ENCODE data around the gene GARIN5A. TPM values are rescaled to one million over a fixed set of nuclear protein-coding genes. Genes with fewer than 3 reads are reported as not detected.

Gene GARIN5A
- total and polyA plus RNA-seq, 4 experiments from 2014 or later = 0.39 to 0.61 (median 0.44) TPM; not detected in 1

DNA sequence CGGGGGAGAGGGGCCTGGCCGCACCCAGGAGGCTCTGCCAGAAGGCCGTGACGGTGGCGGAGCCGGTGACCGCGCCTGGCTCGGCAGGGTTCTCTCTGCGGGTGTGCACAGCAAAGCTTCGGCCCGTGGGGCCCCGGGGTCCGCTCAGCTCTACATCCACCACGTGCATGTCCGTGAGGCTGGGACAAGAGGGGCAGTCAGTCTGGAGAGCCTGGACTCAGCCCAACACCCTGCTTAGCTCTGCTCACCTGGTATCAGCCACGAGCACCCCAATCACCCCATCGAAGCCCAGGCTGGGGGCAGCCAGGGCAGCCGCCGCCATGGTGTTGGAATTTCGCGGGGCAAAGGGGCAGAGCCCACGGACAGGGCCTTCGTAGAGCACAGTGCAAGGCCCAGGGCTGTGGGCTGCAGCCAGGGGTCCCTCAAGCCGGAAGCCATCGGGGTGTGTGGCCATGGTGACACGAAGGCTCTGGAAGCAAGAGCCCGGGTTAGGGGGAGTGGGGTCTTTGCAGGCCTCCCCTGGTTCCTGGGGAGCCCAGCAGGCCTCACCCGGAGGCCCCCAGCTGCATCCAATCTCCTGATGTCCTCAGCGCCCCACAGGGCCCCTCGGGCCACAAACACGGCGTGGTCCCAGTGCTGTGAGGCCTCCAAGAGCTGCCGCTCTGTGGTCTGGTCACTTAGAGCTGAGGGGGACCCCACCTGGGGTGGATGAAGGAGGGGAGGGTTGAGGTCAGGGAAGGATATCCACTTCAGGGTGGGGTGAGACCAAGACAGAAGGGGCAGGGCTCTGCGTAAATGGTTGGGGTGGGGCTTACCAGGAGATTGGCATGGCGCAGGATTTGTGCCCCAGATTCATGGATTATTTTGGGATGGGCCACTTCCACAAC, 35.7 kb upstream of the GARIN5A start:
- peaks cover 7 to 32% (median 20%) of the 10 kb centered on the region in 4 donors for H3K4me1 Mint-ChIP-seq
- Histone ChIP-seq H3K36me3 (ENCODE audit: insufficient read depth, low read length) (no peaks in the 10 kb centered on the region), H3K9me3 (ENCODE audit: control insufficient read depth in 1 of 2, low read length in 2 of 2) (no peaks in the 10 kb centered on the region), H3K27me3 (ENCODE audit: insufficient read depth, low read length) (no peaks in the 10 kb centered on the region), H3K4me3 (ENCODE audit: low read length in 2 of 2) (no peak overlapping the region), H3K4me1 (ENCODE audit: insufficient read depth, low read length) (peaks cover 13% of the 10 kb centered on the region), H3K27ac (ENCODE audit: low read depth, low read length) (no peak overlapping the region)
- ChIA-PET POLR2A (ENCODE audit: partially characterized antibody) (interaction anchor here (1.5 to 3.1 kb wide), 6 partner anchors 126 to 292 kb away, joined by 5 to 22 read pairs (median 14); partner anchors contain the start of genes NR1H2 and POLD1), CTCF (ENCODE audit: partially characterized antibody) (interaction anchor here (2.1 kb wide), 1 partner anchor 143 kb away, joined by 5 read pairs; no protein-coding TSS in a partner anchor)
- H3K36me3 Mint-ChIP-seq = peaks cover 0 to 4% of the 10 kb centered on the region in 2 donors
- H3K4me3 Mint-ChIP-seq = peak overlapping the region in 1 of 8 donors; percentile 31
- intact Hi-C loops (cut with micrococcal nuclease) = no loop called here
- H3K9me3 Mint-ChIP-seq = peaks cover 0 to 3% (median 0%) of the 10 kb centered on the region in 8 donors
- DNase-seq = peak in 1 of 5 donors; percentile 31
- H3K27me3 Mint-ChIP-seq = peaks cover 0 to 9% of the 10 kb centered on the region in 2 donors
- H3K27ac Mint-ChIP-seq = peak overlapping the region in 2 of 7 donors; percentile 46 to 97

GRCh38 chr19:50511069-50511822, 34.6 kb upstream of the GARIN5A start, which contains the start of gene JOSD2:
Gene JOSD2, minus strand, starts transcription at chr19:50511191. Its CDS starts 760 bp downstream, at chr19:50510431.
- POLR2A ChIA-PET (ENCODE audit: partially characterized antibody) = interaction anchor here (0.6 to 3.1 kb wide), 19 partner anchors 14 to 634 kb away, joined by 3 to 22 read pairs (median 5); partner anchors contain the start of genes AKT1S1, EMC10, GARIN5A and KCNC3
- Mint-ChIP-seq H3K9me3 (peaks cover 0 to 3% (median 0%) of the 10 kb centered on the region in 8 donors), H3K36me3 (peaks cover 0 to 4% of the 10 kb centered on the region in 2 donors), H3K27me3 (peaks cover 0 to 9% of the 10 kb centered on the region in 2 donors), H3K4me3 (peak within 1 kb of the TSS; percentile 89 to 97 (median 92)), H3K27ac (peak within 1 kb of the TSS; percentile 97 to 99 (median 99)), H3K4me1 (peaks cover 7 to 32% (median 20%) of the 10 kb centered on the region in 4 donors)
- H3K27ac ChIP-seq (ENCODE audit: low read depth, low read length) = peak within 1 kb of the TSS; percentile 78
- H3K27me3 ChIP-seq (ENCODE audit: insufficient read depth, low read length) = no peaks in the 10 kb centered on the region
- intact Hi-C loops (cut with micrococcal nuclease) = loop anchor here (1.0 to 2.0 kb wide), 6 partner anchors 35 to 293 kb away; partner anchors contain the start of genes EMC10, GARIN5A and POLD1
- H3K4me3 ChIP-seq (ENCODE audit: low read length in 2 of 2) = peak within 1 kb of the TSS; percentile 61 to 83
- CTCF ChIA-PET (ENCODE audit: partially characterized antibody) = interaction anchor here (1.0 to 2.1 kb wide), 3 partner anchors 32 to 142 kb away, joined by 3 to 5 read pairs (median 5); no protein-coding TSS in a partner anchor
- H3K36me3 ChIP-seq (ENCODE audit: insufficient read depth, low read length) = no peaks in the 10 kb centered on the region
- peaks cover 13% of the 10 kb centered on the region for H3K4me1 ChIP-seq (ENCODE audit: insufficient read depth, low read length)
- DNase-seq = peak; percentile 94 to 99 (median 98)
- no peaks in the 10 kb centered on the region for H3K9me3 ChIP-seq (ENCODE audit: control insufficient read depth in 1 of 2, low read length in 2 of 2)

- peaks cover 0 to 9% of the 10 kb centered on the region in 2 donors for H3K27me3 Mint-ChIP-seq
- H3K27ac Mint-ChIP-seq = peak overlapping the region; percentile 97 to 99 (median 99)
- no peaks in the 10 kb centered on the region for H3K9me3 ChIP-seq (ENCODE audit: control insufficient read depth in 1 of 2, low read length in 2 of 2)
- ChIA-PET POLR2A (ENCODE audit: partially characterized antibody) (interaction anchor here (0.8 to 3.1 kb wide), 17 partner anchors 14 to 634 kb away, joined by 3 to 22 read pairs (median 5); partner anchors contain the start of genes AKT1S1, EMC10, GARIN5A and KCNC3), CTCF (ENCODE audit: partially characterized antibody) (interaction anchor here (0.9 to 2.1 kb wide), 4 partner anchors 31 to 273 kb away, joined by 3 to 5 read pairs (median 4); no protein-coding TSS in a partner anchor)
- peak overlapping the region; percentile 78 for H3K27ac ChIP-seq (ENCODE audit: low read depth, low read length)
- no peak for DNase-seq
- H3K4me1 Mint-ChIP-seq = peaks cover 7 to 32% (median 20%) of the 10 kb centered on the region in 4 donors
- intact Hi-C loops (cut with micrococcal nuclease) = loop anchor here (1.0 to 2.0 kb wide), 6 partner anchors 34 to 294 kb away; partner anchors contain the start of genes EMC10, GARIN5A and POLD1
- H3K4me1 ChIP-seq (ENCODE audit: insufficient read depth, low read length) = peaks cover 13% of the 10 kb centered on the region
- no peaks in the 10 kb centered on the region for H3K36me3 ChIP-seq (ENCODE audit: insufficient read depth, low read length)
- peak overlapping the region; percentile 89 to 97 (median 92) for H3K4me3 Mint-ChIP-seq
- H3K36me3 Mint-ChIP-seq = peaks cover 0 to 4% of the 10 kb centered on the region in 2 donors
- peaks cover 0 to 3% (median 0%) of the 10 kb centered on the region in 8 donors for H3K9me3 Mint-ChIP-seq
- H3K4me3 ChIP-seq (ENCODE audit: low read length in 2 of 2) = peak overlapping the region; percentile 61 to 83
- H3K27me3 ChIP-seq (ENCODE audit: insufficient read depth, low read length) = no peaks in the 10 kb centered on the region
Measured at GRCh38 chr19:50510700-50511068, 34.0 kb upstream of the GARIN5A start.

DNA sequence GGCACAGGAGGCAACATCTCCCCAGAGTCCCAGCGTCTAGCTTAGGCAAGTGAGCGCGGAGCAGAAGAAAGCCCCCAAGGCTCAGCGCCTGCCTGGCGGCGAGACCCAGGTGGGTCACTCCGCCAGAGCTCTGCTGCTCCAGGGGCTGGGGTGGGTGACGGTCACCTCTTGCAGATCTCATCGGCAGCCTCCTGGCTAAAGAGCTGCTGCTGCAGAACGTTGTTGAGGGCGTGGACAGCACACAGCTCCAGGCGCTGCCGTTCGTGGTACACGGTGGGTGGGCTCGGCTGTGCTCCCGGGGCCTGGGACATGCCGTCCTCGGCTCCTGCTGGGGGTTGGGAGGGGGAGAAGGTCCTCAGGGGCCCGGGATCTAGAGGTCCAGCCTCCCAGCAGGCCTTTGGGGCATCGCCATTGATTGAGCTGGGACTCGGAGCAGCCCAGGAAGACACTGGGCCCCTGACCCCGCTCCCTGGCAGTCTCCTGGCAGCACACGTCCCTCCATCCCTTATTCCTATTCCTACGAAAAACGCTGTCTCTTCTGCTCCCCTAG, 33.5 kb upstream of the GARIN5A start:
- Mint-ChIP-seq H3K4me1 (peaks cover 7 to 32% (median 20%) of the 10 kb centered on the region in 4 donors), H3K9me3 (peaks cover 0 to 3% (median 0%) of the 10 kb centered on the region in 8 donors), H3K27ac (peak overlapping the region; percentile 97 to 99 (median 99)), H3K27me3 (peaks cover 0 to 9% of the 10 kb centered on the region in 2 donors), H3K36me3 (peaks cover 0 to 4% of the 10 kb centered on the region in 2 donors), H3K4me3 (peak overlapping the region; percentile 89 to 97 (median 92))
- H3K9me3 ChIP-seq (ENCODE audit: control insufficient read depth in 1 of 2, low read length in 2 of 2) = no peaks in the 10 kb centered on the region
- H3K27me3 ChIP-seq (ENCODE audit: insufficient read depth, low read length) = no peaks in the 10 kb centered on the region
- ChIA-PET CTCF (ENCODE audit: partially characterized antibody) (interaction anchor here (0.9 kb wide), 1 partner anchor 274 kb away, joined by 3 read pairs; no protein-coding TSS in a partner anchor), POLR2A (ENCODE audit: partially characterized antibody) (interaction anchor here (1.2 to 2.4 kb wide), 4 partner anchors 124 to 294 kb away, joined by 5 to 14 read pairs (median 9); partner anchors contain the start of gene POLD1)
- H3K36me3 ChIP-seq (ENCODE audit: insufficient read depth, low read length) = no peaks in the 10 kb centered on the region
- DNase-seq = no peak
- peak overlapping the region; percentile 61 to 83 for H3K4me3 ChIP-seq (ENCODE audit: low read length in 2 of 2)
- H3K4me1 ChIP-seq (ENCODE audit: insufficient read depth, low read length) = peaks cover 13% of the 10 kb centered on the region
- intact Hi-C loops (cut with micrococcal nuclease) = loop anchor here (2.0 kb wide), 2 partner anchors 125 to 141 kb away; partner anchors contain the start of gene POLD1
- H3K27ac ChIP-seq (ENCODE audit: low read depth, low read length) = peak overlapping the region; percentile 78

GRCh38 chr19:50509366-50509765, 32.7 kb upstream of the GARIN5A start:
- CTCF ChIA-PET (ENCODE audit: partially characterized antibody) = no interaction called here

DNA sequence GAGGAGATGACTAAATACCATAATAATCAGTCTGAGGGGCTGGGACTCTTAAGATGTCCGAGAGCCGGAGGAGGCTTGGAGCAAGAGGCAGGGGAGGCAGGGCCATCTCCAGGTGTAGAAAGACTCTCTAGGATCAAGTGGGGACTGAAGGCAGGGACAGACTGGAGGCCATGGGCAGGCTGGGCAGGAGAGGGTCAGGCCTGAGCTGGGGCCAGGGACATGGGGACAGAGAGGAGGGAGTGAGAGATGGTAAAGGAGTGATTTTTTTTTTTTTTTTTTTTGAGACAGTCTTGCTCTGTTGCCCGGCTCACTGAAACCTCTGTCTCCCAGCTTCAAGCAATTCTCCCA, 32.2 kb upstream of the GARIN5A start:
- peak overlapping the region; percentile 25 to 87 (median 62) for H3K27ac Mint-ChIP-seq
- peaks cover 7 to 32% (median 20%) of the 10 kb centered on the region in 4 donors for H3K4me1 Mint-ChIP-seq
- H3K9me3 Mint-ChIP-seq = peaks cover 0 to 3% (median 0%) of the 10 kb centered on the region in 8 donors
- DNase-seq = no peak
- Histone ChIP-seq H3K4me1 (ENCODE audit: insufficient read depth, low read length) (peaks cover 13% of the 10 kb centered on the region), H3K27me3 (ENCODE audit: insufficient read depth, low read length) (no peaks in the 10 kb centered on the region), H3K4me3 (ENCODE audit: low read length in 2 of 2) (no peak overlapping the region), H3K27ac (ENCODE audit: low read depth, low read length) (no peak overlapping the region), H3K9me3 (ENCODE audit: control insufficient read depth in 1 of 2, low read length in 2 of 2) (no peaks in the 10 kb centered on the region), H3K36me3 (ENCODE audit: insufficient read depth, low read length) (no peaks in the 10 kb centered on the region)
- POLR2A ChIA-PET (ENCODE audit: partially characterized antibody) = interaction anchor here (0.6 to 0.7 kb wide), 3 partner anchors 51 to 373 kb away, joined by 3 read pairs; no protein-coding TSS in a partner anchor
- H3K27me3 Mint-ChIP-seq = peaks cover 0 to 5% of the 10 kb centered on the region in 2 donors
- H3K4me3 Mint-ChIP-seq = peak overlapping the region in 4 of 8 donors; percentile 32 to 57 (median 50)
- peaks cover 0 to 6% of the 10 kb centered on the region in 2 donors for H3K36me3 Mint-ChIP-seq
- CTCF ChIA-PET (ENCODE audit: partially characterized antibody) = no interaction called here
- intact Hi-C loops (cut with micrococcal nuclease) = no loop called here

More at GRCh38 chr19:50509366-50509765, 32.7 kb upstream of the GARIN5A start:
- Mint-ChIP-seq H3K4me3 (peak overlapping the region in 5 of 8 donors; percentile 33 to 65 (median 61)), H3K27ac (peak overlapping the region; percentile 43 to 90 (median 74)), H3K4me1 (peaks cover 7 to 32% (median 20%) of the 10 kb centered on the region in 4 donors), H3K27me3 (peaks cover 0 to 7% of the 10 kb centered on the region in 2 donors), H3K9me3 (peaks cover 0 to 3% (median 0%) of the 10 kb centered on the region in 8 donors), H3K36me3 (peaks cover 0 to 6% of the 10 kb centered on the region in 2 donors)
- no peaks in the 10 kb centered on the region for H3K36me3 ChIP-seq (ENCODE audit: insufficient read depth, low read length)
- peaks cover 13% of the 10 kb centered on the region for H3K4me1 ChIP-seq (ENCODE audit: insufficient read depth, low read length)
- H3K27me3 ChIP-seq (ENCODE audit: insufficient read depth, low read length) = no peaks in the 10 kb centered on the region
- intact Hi-C loops (cut with micrococcal nuclease) = no loop called here
- H3K27ac ChIP-seq (ENCODE audit: low read depth, low read length) = no peak overlapping the region
- POLR2A ChIA-PET (ENCODE audit: partially characterized antibody) = interaction anchor here (0.6 to 1.2 kb wide), 3 partner anchors 51 to 373 kb away, joined by 3 to 5 read pairs (median 3); no protein-coding TSS in a partner anchor
- H3K4me3 ChIP-seq (ENCODE audit: low read length in 2 of 2) = no peak overlapping the region
- no peak for DNase-seq
- H3K9me3 ChIP-seq (ENCODE audit: control insufficient read depth in 1 of 2, low read length in 2 of 2) = no peaks in the 10 kb centered on the region

Measured in CD4-positive, alpha-beta memory T cell (primary cell).